Endothelial cell of umbilical vein (primary cell): Measurements from ENCODE around the gene CNIH4. TPM values are rescaled to one million over a fixed set of nuclear protein-coding genes. Genes with fewer than 3 reads are reported as not detected.
A peak's percentile ranks its signal among the peaks of the same experiment; 100 is the strongest.

ENCODE experiments used
- BruUV-seq: library from RNA; stranded (reverse); fragments of 400-500 nt; replicated peaks from 2 replicates; lab custom pipeline; 2021; lab: Mats Ljungman, UMichigan
- CTCF ChIA-PET: fragments of 300-600, 350-600 bp; sonication (Branson Sonifier 250); formaldehyde crosslinking; loops from one replicate; lab custom pipeline; 2021; ENCODE audit warnings: antibody characterized with exemption, inconsistent platforms; lab: Charles Lee
- POLR2A ChIA-PET: fragments of 300-600, 350-600 bp; sonication (Branson Sonifier 250); formaldehyde crosslinking; loops from one replicate; lab custom pipeline; 2021; ENCODE audit warnings: antibody characterized with exemption, inconsistent platforms; lab: Charles Lee
- DNase-seq: peaks from one replicate; pipeline ENCODE4 v3.0.0-alpha.2; 2011; ENCODE audit warnings: low read depth, low spot score
- FAIRE-seq: peaks from 2 replicates; lab custom pipeline; 2011; peaks lifted over from hg19 to GRCh38; lab: Jason Lieb, UNC
- H2AFZ ChIP-seq: 2 replicates; pipeline ENCODE4 v1.6.0; 2012; ENCODE audit warnings: low read depth, low read length, control low read depth, inconsistent platforms
- H3K27ac ChIP-seq: 2 replicates; pipeline ENCODE4 v1.5.1; 2011; ENCODE audit warnings: low read depth, mild to moderate bottlenecking, control low read depth, low read length, moderate library complexity; ENCODE audit not compliant: insufficient read depth
- H3K27me3 ChIP-seq, 2 experiments: 2 replicates each; pipeline versions ENCODE4 v1.6.0 to v1.6.1; 2011; ENCODE audit warnings: low read length in 2 of 2, mixed read lengths in 1 of 2; ENCODE audit not compliant: control insufficient read depth in 2 of 2, insufficient read depth in 2 of 2
- H3K36me3 ChIP-seq, 2 experiments: 2 replicates in 1 of 2; 3 replicates in 1 of 2; pipeline ENCODE4 v1.5.1; 2011; ENCODE audit warnings: low read length in 2 of 2, mild to moderate bottlenecking in 1 of 2, moderate library complexity in 1 of 2; ENCODE audit not compliant: control insufficient read depth in 2 of 2, insufficient read depth in 2 of 2; ENCODE audit errors: extremely low read depth in 1 of 2
- H3K4me1 ChIP-seq: 3 replicates; pipeline ENCODE4 v1.5.1; 2011; ENCODE audit warnings: mild to moderate bottlenecking, low read length; ENCODE audit not compliant: control insufficient read depth, insufficient read depth; ENCODE audit errors: extremely low read depth
- H3K4me2 ChIP-seq: 2 replicates; pipeline ENCODE4 v1.6.1; 2011; ENCODE audit warnings: low read length, control low read depth, mixed read lengths; ENCODE audit not compliant: insufficient read depth
- H3K4me3 ChIP-seq, 3 experiments: fragments of 200-600 bp in 1 of 3; sonication (generic), shearing (Covaris generic) in 1 of 3; replicated peaks in 1 of 3; 2 replicates each; pipeline ENCODE4 v1.5.1; 2011 to 2016; ENCODE audit warnings: control low read depth in 3 of 3, low read length in 3 of 3, mild to moderate bottlenecking in 2 of 3, inconsistent platforms in 1 of 3, low read depth in 1 of 3, moderate library complexity in 1 of 3; ENCODE audit not compliant: insufficient read depth in 1 of 3
- H3K79me2 ChIP-seq: 2 replicates; pipeline ENCODE4 v1.6.0; 2012; ENCODE audit warnings: low read length, inconsistent platforms; ENCODE audit not compliant: control insufficient read depth, insufficient read depth
- H3K9ac ChIP-seq: replicated peaks from 2 replicates; pipeline ENCODE3; 2011; ENCODE audit warnings: low read length, control low read depth; ENCODE audit not compliant: insufficient read depth; ENCODE audit errors: extremely low read depth
- H3K9me1 ChIP-seq: replicated peaks from 3 replicates; pipeline ENCODE4 v1.6.0; 2011; ENCODE audit warnings: mild to moderate bottlenecking, low read length; ENCODE audit not compliant: control insufficient read depth, insufficient read depth; ENCODE audit errors: extremely low read depth
- H3K9me3 ChIP-seq: replicated peaks from 2 replicates; pipeline ENCODE4 v1.5.1; 2012; ENCODE audit warnings: low read length, inconsistent platforms; ENCODE audit not compliant: control insufficient read depth, insufficient read depth
- H4K20me1 ChIP-seq: replicated peaks from 2 replicates; pipeline ENCODE3; 2011; ENCODE audit warnings: mild to moderate bottlenecking, low read length; ENCODE audit not compliant: control insufficient read depth, insufficient read depth; ENCODE audit errors: extremely low read depth
- CTCF ChIP-seq, 2 donors: IDR thresholded peaks; 1 replicate in 1 of 2; 2 replicates in 1 of 2; pipeline ENCODE4 v1.5.1; 2011; ENCODE audit warnings: low read length in 2 of 2, mild to moderate bottlenecking in 2 of 2, moderate library complexity in 2 of 2, control low read depth in 1 of 2, inconsistent platforms in 1 of 2, low read depth in 1 of 2; ENCODE audit not compliant: insufficient read depth in 1 of 2; ENCODE audit errors: extremely low read depth in 1 of 2
- EZH2 ChIP-seq: IDR thresholded peaks from 2 replicates; pipeline ENCODE4 v1.6.1; 2012; ENCODE audit warnings: borderline replicate concordance, low read depth, mild to moderate bottlenecking, moderate library complexity, low read length, inconsistent platforms; ENCODE audit not compliant: severe bottlenecking
- FOS ChIP-seq: IDR thresholded peaks from 2 replicates; pipeline ENCODE4 v1.6.1; 2011; ENCODE audit warnings: mild to moderate bottlenecking, low read length, moderate library complexity, borderline replicate concordance; ENCODE audit not compliant: insufficient read depth
- GATA2 ChIP-seq: IDR thresholded peaks from 2 replicates; pipeline ENCODE4 v1.7.0; 2011; ENCODE audit warnings: low read depth, mild to moderate bottlenecking, moderate library complexity, mixed read lengths, low read length; ENCODE audit not compliant: insufficient read length, insufficient read depth
- JUN ChIP-seq: IDR thresholded peaks from 2 replicates; pipeline ENCODE4 v1.6.1; 2011; ENCODE audit warnings: borderline replicate concordance, low read depth; ENCODE audit not compliant: insufficient read length, insufficient read depth
- MAX ChIP-seq: IDR thresholded peaks from 2 replicates; pipeline ENCODE4 v1.6.1; 2011; ENCODE audit not compliant: insufficient read depth, insufficient read length
- MYC ChIP-seq: IDR thresholded peaks from one replicate; pipeline ENCODE4 v1.6.1; 2011; ENCODE audit warnings: mild to moderate bottlenecking, low read depth, low read length
- POLR2A ChIP-seq: IDR thresholded peaks from 2 replicates; pipeline ENCODE4 v1.6.1; 2012; ENCODE audit warnings: low read depth, mild to moderate bottlenecking, control low read depth, low read length
- POLR2AphosphoS5 ChIP-seq: IDR thresholded peaks from 2 replicates; pipeline ENCODE4 v1.6.1; 2012; ENCODE audit warnings: low read depth, mild to moderate bottlenecking, control low read depth, low read length, moderate library complexity; ENCODE audit not compliant: insufficient read depth
- dilution Hi-C: fragments of 300-500 bp; cut with MboI; formaldehyde crosslinking; loops from one replicate; pipeline ENCODE4 v1.15.0; 2019; ENCODE audit warnings: low sequenced_read_pairs; ENCODE audit not compliant: extremely low pct_ligation_motif_present
- intact Hi-C: fragments of 100-400 bp; cut with micrococcal nuclease; formaldehyde crosslinking; loops from one replicate; pipeline ENCODE4 v1.10.0; 2022
- polyA plus RNA-seq, 4 experiments: library from polyadenylated mRNA; depleted of rRNA in 3 of 4; stranded (reverse) in 3 of 4; unstranded in 1 of 4; fragments of >200 nt; gene quantifications; 2 replicates each; pipeline versions ENCODE4 v1.2.1 to v1.2.3, GENCODE V29; 2011 to 2012; ENCODE audit warnings: missing spikeins in 1 of 4
- total RNA-seq: library from RNA; stranded (reverse); gene quantifications from 2 replicates; pipeline ENCODE4 v1.2.3, GENCODE V29; 2021

The CNIH4 gene
- total and polyA plus RNA-seq, 2 donors (not counting 3 experiments of a cell fraction or from before 2014, with no cell fraction given): 74.9 to 118 TPM

GRCh38 chr1:224329842-224330753, 26.6 kb upstream of the CNIH4 start, which contains the start of gene NVL:
TSS of gene NVL (minus strand) at chr1:224330172. CDS start at chr1:224330127, 45 bp downstream.
- no peaks in the 10 kb centered on the region for H3K27me3 ChIP-seq
- dilution Hi-C loops: no loop called here
- no TSS peak for BruUV-seq
- H3K36me3 ChIP-seq: no peaks in the 10 kb centered on the region
- peak within 1 kb of the TSS; percentile 93 for H2AFZ ChIP-seq
- H3K27ac ChIP-seq: peak within 1 kb of the TSS; percentile 91
- FAIRE-seq (peak; percentile 70), DNase-seq (peak; percentile 90)
- ChIA-PET CTCF (interaction anchor here (0.7 to 2.3 kb wide), 5 partner anchors 30 to 632 kb away, joined by 3 to 27 read pairs (median 3); no protein-coding TSS in a partner anchor), POLR2A (interaction anchor here (0.8 kb wide), 1 partner anchor 161 kb away, joined by 5 read pairs; no protein-coding TSS in a partner anchor)
- H3K9me1 ChIP-seq: no peaks in the 10 kb centered on the region
- intact Hi-C loops: loop anchor here (1.0 to 5.0 kb wide), 6 partner anchors 26 to 533 kb away; partner anchors contain the start of genes CNIH4 and DEGS1
- H4K20me1 ChIP-seq: no peaks in the 10 kb centered on the region
- H3K79me2 ChIP-seq: peaks cover 38% of the 10 kb centered on the region
- peak within 1 kb of the TSS; percentile 69 to 87 (median 85) for H3K4me3 ChIP-seq
- peak within 1 kb of the TSS; percentile 83 for H3K4me2 ChIP-seq
- TF ChIP-seq EZH2 (no peak), GATA2 (no peak), POLR2AphosphoS5 (peak; percentile 65), POLR2A (peak; percentile 85), FOS (no peak), CTCF (IDR thresholded peaks at IDR 0.05; ENCODE audit: extremely low read depth in 1 of 2, insufficient read depth in 1 of 2, low read depth in 1 of 2, low read length in 2 of 2) (no peak), MAX (peak; percentile 33), MYC (no peak), JUN (no peak)
- no peaks in the 10 kb centered on the region for H3K9me3 ChIP-seq
- peak within 1 kb of the TSS; percentile 95 for H3K9ac ChIP-seq
- peaks cover 19% of the 10 kb centered on the region for H3K4me1 ChIP-seq
